ENCODE data around the gene FZD7. TPM values are rescaled to one million over a fixed set of nuclear protein-coding genes. Genes with fewer than 3 reads are reported as not detected.

FZD7 gene
- total RNA-seq, 1 experiment from 2014 or later: 302 TPM

DNA sequence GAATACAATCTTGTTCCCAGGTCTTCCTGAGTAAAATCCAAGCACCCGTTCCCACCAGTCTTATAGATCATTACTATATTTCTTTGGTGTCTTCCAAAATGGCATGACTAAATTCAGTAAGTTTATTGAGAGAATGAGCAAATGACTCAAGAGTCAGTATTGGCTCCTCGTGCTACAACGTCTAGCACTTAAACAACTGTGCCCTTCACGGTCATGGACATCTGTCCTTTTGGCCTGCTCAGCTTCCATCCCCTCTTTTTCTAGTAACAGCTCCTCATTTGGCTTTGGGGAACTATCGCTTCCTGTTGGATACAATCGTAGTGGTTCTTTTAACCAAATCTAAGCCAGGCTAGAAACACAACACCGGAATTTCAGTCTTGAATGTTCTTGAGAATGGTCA is 24.1 kb upstream of the FZD7 start:
- Histone ChIP-seq H3K27ac (ENCODE audit: insufficient read length, low read depth, low read length) (no peak overlapping the region), H2BK5ac (ENCODE audit: insufficient read length, low read length) (no peak overlapping the region), H2BK12ac (ENCODE audit: insufficient read length, low read depth, low read length) (no peak overlapping the region), H2AFZ (ENCODE audit: low read length) (no peak overlapping the region), H3K4ac (ENCODE audit: low read depth, low read length) (no peak overlapping the region), H3K79me1 (ENCODE audit: insufficient read depth, low read depth, low read length, poor library complexity, severe bottlenecking) (no peaks in the 10 kb centered on the region), H3K56ac (ENCODE audit: insufficient read length, low read depth, low read length) (no peak overlapping the region), H3K23me2 (ENCODE audit: insufficient read length, low read depth, low read length, poor library complexity, severe bottlenecking) (no peaks in the 10 kb centered on the region), H2AK5ac (ENCODE audit: insufficient read length, low read length) (no peak overlapping the region), H3K18ac (ENCODE audit: insufficient read length, low read depth, low read length) (no peak overlapping the region), H3K27me3 (ENCODE audit: insufficient read depth, low read length) (no peaks in the 10 kb centered on the region), H3K4me2 (ENCODE audit: insufficient read depth, insufficient read length, low read length) (no peak overlapping the region), H4K5ac (ENCODE audit: insufficient read length, low read depth, low read length) (no peak overlapping the region), H3K4me1 (ENCODE audit: insufficient read depth, low read length) (peaks cover 12% of the 10 kb centered on the region; the same call in 1 of the 2 replicates), H3T11ph (ENCODE audit: low read length) (no peak overlapping the region), H3K9ac (ENCODE audit: extremely low read depth, insufficient read length, low read length) (no peak overlapping the region), H4K8ac (replicated peaks; ENCODE audit: insufficient read length, low read depth, low read length) (no peak overlapping the region), H4K91ac (ENCODE audit: insufficient read length, low read depth, low read length) (no peak overlapping the region), H2BK20ac (ENCODE audit: low read depth, low read length, poor library complexity, severe bottlenecking) (no peak overlapping the region), H3K9me3 (ENCODE audit: control insufficient read depth, low read depth, low read length) (no peaks in the 10 kb centered on the region), H3K79me2 (ENCODE audit: insufficient read depth, low read length) (no peaks in the 10 kb centered on the region), H3K14ac (ENCODE audit: insufficient read depth, low read length) (no peak overlapping the region), H2BK120ac (ENCODE audit: low read depth, low read length, poor library complexity, severe bottlenecking) (no peak overlapping the region), H4K20me1 (ENCODE audit: control insufficient read depth, insufficient read depth, insufficient read length) (no peaks in the 10 kb centered on the region), H2BK15ac (ENCODE audit: low read depth, low read length) (no peak overlapping the region), H3K23ac (ENCODE audit: insufficient read length, low read depth, low read length) (no peak overlapping the region)
- Mint-ChIP-seq H3K4me1 (peaks cover 25% of the 10 kb centered on the region in 2 experiments), H3K9me3 (no peaks in the 10 kb centered on the region), H3K36me3 (ENCODE audit: insufficient read depth in 1 of 3, low read depth in 3 of 3) (no peaks in the 10 kb centered on the region), H3K27me3 (ENCODE audit: low read depth) (no peaks in the 10 kb centered on the region), H3K27ac (no peak overlapping the region), H3K4me3 (no peak overlapping the region)
- TF ChIP-seq, protein P1, sequence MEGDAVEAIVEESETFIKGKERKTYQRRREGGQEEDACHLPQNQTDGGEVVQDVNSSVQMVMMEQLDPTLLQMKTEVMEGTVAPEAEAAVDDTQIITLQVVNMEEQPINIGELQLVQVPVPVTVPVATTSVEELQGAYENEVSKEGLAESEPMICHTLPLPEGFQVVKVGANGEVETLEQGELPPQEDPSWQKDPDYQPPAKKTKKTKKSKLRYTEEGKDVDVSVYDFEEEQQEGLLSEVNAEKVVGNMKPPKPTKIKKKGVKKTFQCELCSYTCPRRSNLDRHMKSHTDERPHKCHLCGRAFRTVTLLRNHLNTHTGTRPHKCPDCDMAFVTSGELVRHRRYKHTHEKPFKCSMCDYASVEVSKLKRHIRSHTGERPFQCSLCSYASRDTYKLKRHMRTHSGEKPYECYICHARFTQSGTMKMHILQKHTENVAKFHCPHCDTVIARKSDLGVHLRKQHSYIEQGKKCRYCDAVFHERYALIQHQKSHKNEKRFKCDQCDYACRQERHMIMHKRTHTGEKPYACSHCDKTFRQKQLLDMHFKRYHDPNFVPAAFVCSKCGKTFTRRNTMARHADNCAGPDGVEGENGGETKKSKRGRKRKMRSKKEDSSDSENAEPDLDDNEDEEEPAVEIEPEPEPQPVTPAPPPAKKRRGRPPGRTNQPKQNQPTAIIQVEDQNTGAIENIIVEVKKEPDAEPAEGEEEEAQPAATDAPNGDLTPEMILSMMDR (conservative IDR thresholded peaks at IDR 0.05): no peak
- WGBS (ENCODE audit: extremely low coverage, insufficient read length, low lambda C conversion rate): no CpG with 5 or more reads among the region's 7 CpGs
- no peak for DNase-seq

Measured in H9 (cell line).